SJCRH30 (cell line): ENCODE data around the gene EXOC2. TPM values are rescaled to one million over a fixed set of nuclear protein-coding genes. Genes with fewer than 3 reads are reported as not detected.

Source experiments
- DNase-seq, 2 experiments: peaks; one replicate each; pipeline ENCODE4 v3.0.0-alpha.2; 2015 to 2020
- H3K27ac ChIP-seq: fragments of 250-450 bp; sonication (Bioruptor Pico); 2 replicates; pipeline ENCODE4 v1.5.1; 2020; ENCODE audit warnings: mild to moderate bottlenecking, moderate library complexity
- H3K27me3 ChIP-seq: fragments of 250-450 bp; sonication (Bioruptor Pico); 2 replicates; pipeline ENCODE4 v1.5.1; 2020; ENCODE audit warnings: mild to moderate bottlenecking, moderate library complexity
- H3K36me3 ChIP-seq: fragments of 250-450 bp; sonication (Bioruptor Pico); 2 replicates; pipeline ENCODE4 v1.5.1; 2020; ENCODE audit warnings: mild to moderate bottlenecking, moderate library complexity
- H3K4me1 ChIP-seq: fragments of 250-450 bp; sonication (Bioruptor Pico); 2 replicates; pipeline ENCODE4 v1.5.1; 2020; ENCODE audit warnings: mild to moderate bottlenecking, moderate library complexity
- H3K4me3 ChIP-seq: fragments of 250-450 bp; sonication (Bioruptor Pico); 2 replicates; pipeline ENCODE4 v1.5.1; 2020; ENCODE audit warnings: mild to moderate bottlenecking, moderate library complexity
- H3K9me3 ChIP-seq: fragments of 250-450 bp; sonication (Bioruptor Pico); replicated peaks from 2 replicates; pipeline ENCODE4 v1.5.1; 2020; ENCODE audit warnings: mild to moderate bottlenecking, moderate library complexity
- total RNA-seq: library from RNA; depleted of rRNA; stranded (reverse); fragments of >200 nt; shearing (Covaris generic); gene quantifications from 2 replicates; pipeline ENCODE4 v1.2.3, GENCODE V29; 2014

The EXOC2 gene
- total RNA-seq, 1 experiment from 2014 or later, result 22.3 TPM

DNA sequence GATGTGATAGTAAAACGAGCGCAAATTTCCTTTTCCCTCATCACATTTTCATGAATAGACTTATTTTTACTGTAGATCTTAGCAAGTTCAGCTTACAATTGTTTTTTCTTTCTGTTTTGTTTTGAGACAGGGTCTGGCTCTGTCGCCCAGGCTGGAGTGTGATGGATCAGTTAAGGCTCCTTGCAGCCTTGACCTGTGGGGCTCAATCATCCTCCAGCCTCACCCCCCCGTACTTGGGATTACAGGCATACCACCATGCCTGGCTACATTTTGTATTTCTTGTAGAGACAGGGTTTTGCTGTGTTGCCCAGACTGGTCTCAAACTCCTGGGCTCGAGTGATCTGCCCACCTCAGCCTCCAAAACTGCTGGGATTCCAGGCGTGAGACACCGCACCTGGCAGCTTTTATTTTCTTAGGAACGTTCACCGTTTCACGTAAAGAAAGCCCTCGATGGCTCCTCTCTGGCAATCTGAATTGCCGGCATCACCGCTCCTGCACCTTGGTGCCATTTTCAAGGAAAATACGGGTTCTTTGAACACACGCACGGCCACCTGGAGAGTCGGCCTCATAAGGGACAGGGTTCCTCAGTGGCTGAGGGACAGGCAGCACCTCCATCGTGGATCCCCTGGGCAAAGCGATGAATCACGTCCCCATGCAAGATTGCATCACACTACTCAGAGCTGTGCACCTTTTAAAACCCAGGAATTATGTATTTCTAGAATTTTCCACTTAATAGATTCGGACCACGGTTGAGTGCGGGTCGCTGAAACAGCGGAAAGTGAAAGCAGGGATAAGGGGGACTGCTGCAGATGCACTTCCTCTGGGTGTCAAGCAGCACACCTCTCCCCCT is 222.7 kb downstream of the EXOC2 start:
- Histone ChIP-seq H3K36me3 (no peaks in the 10 kb centered on the region), H3K9me3 (no peaks in the 10 kb centered on the region), H3K4me1 (no peaks in the 10 kb centered on the region), H3K27me3 (no peaks in the 10 kb centered on the region), H3K4me3 (no peak overlapping the region), H3K27ac (no peak overlapping the region)
- DNase-seq, result no peak

DNA sequence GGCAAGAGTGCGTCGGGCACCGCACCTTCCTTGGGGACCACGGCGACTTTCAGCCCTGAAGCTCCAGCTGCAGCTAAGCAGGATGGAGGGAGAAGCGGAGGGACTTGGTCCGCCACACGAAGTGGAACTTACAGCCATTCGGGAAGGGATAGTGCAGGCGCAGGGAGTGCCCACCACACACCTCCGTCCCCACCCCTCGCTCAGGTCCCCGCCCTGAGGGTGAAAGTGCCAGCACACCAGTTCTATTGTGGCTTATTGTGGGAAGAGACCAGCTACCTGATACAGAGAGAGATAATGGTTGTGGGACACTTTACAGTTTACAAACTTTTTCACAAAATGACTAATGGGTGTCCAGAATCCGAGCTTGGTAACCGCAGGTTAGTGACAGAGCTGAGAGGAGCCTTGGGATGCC is 225.3 kb downstream of the EXOC2 start:
- H3K9me3 ChIP-seq, result no peaks in the 10 kb centered on the region
- H3K4me3 ChIP-seq, result no peak overlapping the region
- H3K27me3 ChIP-seq, result no peaks in the 10 kb centered on the region
- no peaks in the 10 kb centered on the region for H3K4me1 ChIP-seq
- no peak overlapping the region for H3K27ac ChIP-seq
- H3K36me3 ChIP-seq, result no peaks in the 10 kb centered on the region
- no peak for DNase-seq

DNA sequence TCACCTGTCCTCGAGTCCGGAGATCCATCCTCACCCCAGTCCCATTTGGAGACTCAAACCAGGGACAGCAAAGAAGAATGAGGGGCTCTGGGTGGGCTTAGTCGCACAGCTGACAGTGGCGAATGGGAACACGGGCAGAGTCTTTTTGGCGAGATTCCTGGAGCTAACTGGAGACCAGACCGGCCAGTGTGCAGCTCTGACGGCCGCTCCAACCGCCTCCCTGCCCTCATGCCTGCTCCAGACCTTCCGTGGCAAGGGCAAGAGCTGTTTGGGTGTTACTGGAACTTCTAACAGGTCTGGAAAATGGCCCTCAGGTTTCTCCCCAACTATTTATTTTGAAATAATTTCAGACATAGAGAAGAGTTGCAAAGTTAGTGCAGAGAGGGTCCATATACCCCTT is 225.8 kb downstream of the EXOC2 start:
- Histone ChIP-seq H3K27ac (no peak overlapping the region), H3K4me3 (no peak overlapping the region), H3K27me3 (no peaks in the 10 kb centered on the region), H3K4me1 (no peaks in the 10 kb centered on the region), H3K9me3 (no peaks in the 10 kb centered on the region), H3K36me3 (no peaks in the 10 kb centered on the region)
- DNase-seq, result no peak

DNA sequence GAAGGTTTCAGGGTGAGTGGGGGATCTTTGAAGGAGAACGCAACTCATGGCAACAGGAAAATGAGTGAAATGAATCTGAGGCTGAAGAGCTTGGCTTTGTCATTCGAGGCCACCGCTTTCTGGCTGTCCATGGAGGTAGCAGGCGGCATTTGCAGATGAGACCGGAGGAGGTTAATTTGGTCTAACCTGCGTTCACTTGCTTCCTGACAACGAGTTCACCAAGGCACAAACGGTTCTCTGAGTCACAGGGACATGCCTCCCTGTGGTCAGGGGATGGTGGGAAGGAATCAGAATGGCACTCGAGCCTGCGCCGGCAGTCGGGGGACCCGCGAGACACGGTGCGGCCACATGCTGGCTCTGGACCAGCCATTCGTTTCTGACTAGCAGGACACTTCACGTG is 226.4 kb downstream of the EXOC2 start:
- no peaks in the 10 kb centered on the region for H3K4me1 ChIP-seq
- DNase-seq, result no peak
- no peaks in the 10 kb centered on the region for H3K27me3 ChIP-seq
- no peak overlapping the region for H3K27ac ChIP-seq
- no peak overlapping the region for H3K4me3 ChIP-seq
- H3K9me3 ChIP-seq, result no peaks in the 10 kb centered on the region
- H3K36me3 ChIP-seq, result no peaks in the 10 kb centered on the region

DNA sequence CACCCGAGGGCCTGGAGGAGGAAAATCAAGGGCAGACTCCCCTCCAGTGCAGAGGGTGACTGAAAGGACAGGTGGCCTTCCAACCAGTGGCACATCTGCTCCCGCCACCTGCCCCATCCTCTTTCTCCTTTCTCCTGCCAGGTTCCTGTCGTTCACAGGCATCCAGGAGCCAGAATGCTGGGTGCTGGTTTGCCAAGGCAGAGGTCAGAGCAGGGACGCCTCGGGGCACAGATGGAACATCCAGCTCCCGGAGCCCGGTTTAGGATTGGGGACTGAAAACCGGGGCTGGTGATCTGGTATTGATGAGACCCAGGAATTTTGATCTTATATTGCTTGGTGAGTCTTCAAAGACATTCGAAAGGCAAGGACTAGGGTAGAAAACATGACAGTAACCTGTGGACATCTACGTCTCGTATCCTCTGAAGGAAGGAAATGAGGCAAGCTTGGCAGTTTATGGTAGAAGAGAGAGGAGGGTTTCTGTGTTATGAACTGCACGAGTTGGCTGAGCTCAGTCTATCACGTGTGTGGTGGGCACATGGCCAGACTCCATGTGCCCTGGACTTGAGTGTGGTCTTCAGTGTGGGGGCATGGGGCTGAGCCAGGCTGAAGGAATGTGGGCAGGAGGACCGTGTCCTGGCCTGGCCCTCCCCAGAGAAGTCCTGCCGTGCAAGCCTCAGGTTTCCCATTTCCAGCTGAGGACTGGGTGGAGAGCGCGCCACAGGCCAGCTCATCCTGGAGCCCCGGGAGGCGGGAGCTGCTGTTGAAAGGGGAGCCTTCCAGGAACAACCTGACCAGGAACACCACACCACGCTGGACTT is 227.2 kb downstream of the EXOC2 start:
- no peak for DNase-seq
- no peaks in the 10 kb centered on the region for H3K27me3 ChIP-seq
- no peaks in the 10 kb centered on the region for H3K9me3 ChIP-seq
- H3K4me1 ChIP-seq, result no peaks in the 10 kb centered on the region
- H3K27ac ChIP-seq, result no peak overlapping the region
- H3K36me3 ChIP-seq, result no peaks in the 10 kb centered on the region
- no peak overlapping the region for H3K4me3 ChIP-seq

DNA sequence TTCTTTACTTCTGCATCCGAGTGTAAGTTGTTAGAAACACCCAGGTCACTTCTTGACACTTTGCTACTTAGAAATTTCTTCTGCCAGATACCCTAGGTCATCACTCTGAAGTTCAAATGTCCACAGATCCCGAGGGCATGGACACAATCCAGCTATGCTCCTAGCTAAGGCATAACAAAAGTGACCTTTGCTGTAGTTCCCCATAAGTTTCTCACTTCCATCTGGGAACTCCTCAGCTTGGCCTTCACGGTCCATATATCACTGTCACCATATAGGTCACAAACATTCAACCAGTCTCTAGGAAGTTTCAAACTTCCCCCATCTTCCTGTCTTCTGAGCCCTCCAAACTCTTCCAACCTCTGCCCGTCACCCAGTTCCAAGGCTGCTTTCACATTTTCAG is 236.1 kb downstream of the EXOC2 start:
- H3K4me1 ChIP-seq, result no peaks in the 10 kb centered on the region
- H3K9me3 ChIP-seq, result no peaks in the 10 kb centered on the region
- no peaks in the 10 kb centered on the region for H3K27me3 ChIP-seq
- H3K27ac ChIP-seq, result no peak overlapping the region
- no peak for DNase-seq
- H3K4me3 ChIP-seq, result no peak overlapping the region
- H3K36me3 ChIP-seq, result no peaks in the 10 kb centered on the region

DNA sequence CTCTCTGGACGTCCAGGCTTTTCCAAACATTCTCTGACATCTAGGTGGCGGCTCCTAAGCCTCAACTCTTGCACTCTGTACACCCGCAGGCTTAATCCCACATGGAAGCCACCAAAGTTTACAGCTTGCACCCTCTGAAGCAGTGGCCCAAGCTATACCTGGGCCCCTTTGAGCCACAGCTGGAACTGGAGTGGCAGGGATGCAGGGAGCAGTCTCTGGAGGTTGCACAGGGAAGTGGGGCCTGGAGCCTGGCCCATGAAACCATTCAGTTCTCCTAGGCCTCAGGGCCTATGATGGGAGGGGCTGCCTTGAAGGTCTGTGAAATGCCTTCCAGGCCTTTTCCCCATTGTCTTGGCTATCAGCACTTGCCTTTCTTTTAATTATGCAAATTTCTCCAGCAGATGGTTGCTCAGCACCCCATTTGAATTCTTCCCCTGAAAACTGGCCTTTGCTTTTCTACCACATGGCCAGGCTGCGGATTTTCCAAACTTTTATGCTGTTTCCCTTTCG is 236.5 kb downstream of the EXOC2 start:
- H3K36me3 ChIP-seq, result no peaks in the 10 kb centered on the region
- no peak for DNase-seq
- H3K9me3 ChIP-seq, result no peaks in the 10 kb centered on the region
- no peaks in the 10 kb centered on the region for H3K4me1 ChIP-seq
- no peaks in the 10 kb centered on the region for H3K27me3 ChIP-seq
- no peak overlapping the region for H3K27ac ChIP-seq
- no peak overlapping the region for H3K4me3 ChIP-seq

DNA sequence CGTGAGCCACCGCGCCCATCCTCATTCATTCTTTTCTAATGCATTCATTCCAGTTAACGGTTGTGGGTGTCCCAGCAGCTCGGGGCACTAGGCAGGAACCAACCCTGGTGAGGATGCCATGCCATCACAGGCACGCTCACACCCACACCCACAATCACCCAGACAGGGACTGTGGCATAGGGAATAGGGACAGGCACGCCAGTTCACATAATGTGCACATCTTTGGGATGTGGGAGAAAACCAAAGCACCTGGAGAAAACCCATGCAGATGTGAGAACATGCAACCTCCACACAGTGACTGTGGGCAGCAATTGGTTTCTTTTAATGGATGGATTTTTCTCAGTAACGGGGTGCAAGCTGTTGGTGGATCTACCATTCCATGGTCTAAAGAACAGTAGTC is 237.1 kb downstream of the EXOC2 start:
- Histone ChIP-seq H3K27ac (no peak overlapping the region), H3K4me1 (no peaks in the 10 kb centered on the region), H3K4me3 (no peak overlapping the region), H3K9me3 (no peaks in the 10 kb centered on the region), H3K36me3 (no peaks in the 10 kb centered on the region), H3K27me3 (no peaks in the 10 kb centered on the region)
- no peak for DNase-seq

DNA sequence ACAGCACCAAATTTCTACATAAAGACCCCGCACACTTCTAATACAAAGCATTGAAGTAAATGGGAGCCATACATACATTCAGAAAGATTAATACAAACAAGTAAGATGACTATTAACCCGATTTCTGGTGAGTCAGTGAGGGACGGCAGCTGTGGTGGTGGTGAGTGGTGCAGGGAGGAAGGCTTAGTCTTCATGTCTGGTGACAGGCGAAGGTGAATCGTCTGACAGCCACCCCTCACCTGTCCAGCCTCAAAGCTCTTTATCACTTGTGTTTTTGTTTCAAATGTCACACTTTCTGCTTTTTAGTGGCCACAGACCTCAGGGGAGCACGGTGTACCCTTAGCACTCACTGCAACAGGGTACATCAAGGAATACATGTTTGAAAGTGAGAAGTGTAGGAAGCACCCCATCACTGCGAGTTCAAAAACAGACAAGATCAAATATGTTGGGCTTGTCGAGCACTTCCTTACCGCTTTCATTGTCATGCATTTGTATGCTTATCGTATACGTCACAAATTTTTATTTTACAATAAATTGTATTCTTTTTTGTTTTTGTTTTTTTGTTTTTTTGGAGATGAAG is 237.8 kb downstream of the EXOC2 start:
- Histone ChIP-seq H3K36me3 (no peaks in the 10 kb centered on the region), H3K4me3 (no peak overlapping the region), H3K4me1 (no peaks in the 10 kb centered on the region), H3K27me3 (no peaks in the 10 kb centered on the region), H3K9me3 (no peaks in the 10 kb centered on the region), H3K27ac (no peak overlapping the region)
- no peak for DNase-seq

GRCh38 chr6:454148-454991 is 238.6 kb downstream of the EXOC2 start:
- Histone ChIP-seq H3K27me3 (no peaks in the 10 kb centered on the region), H3K36me3 (no peaks in the 10 kb centered on the region), H3K4me1 (no peaks in the 10 kb centered on the region), H3K27ac (no peak overlapping the region), H3K4me3 (no peak overlapping the region), H3K9me3 (no peaks in the 10 kb centered on the region)
- DNase-seq, result no peak

- H3K36me3 ChIP-seq, result no peaks in the 10 kb centered on the region
- no peaks in the 10 kb centered on the region for H3K4me1 ChIP-seq
- peak; percentile 24 to 27 for DNase-seq
- H3K27me3 ChIP-seq, result no peaks in the 10 kb centered on the region
- no peaks in the 10 kb centered on the region for H3K9me3 ChIP-seq
- no peak overlapping the region for H3K27ac ChIP-seq
- H3K4me3 ChIP-seq, result no peak overlapping the region
Observed at GRCh38 chr6:453152-453551, 239.8 kb downstream of the EXOC2 start.

DNA sequence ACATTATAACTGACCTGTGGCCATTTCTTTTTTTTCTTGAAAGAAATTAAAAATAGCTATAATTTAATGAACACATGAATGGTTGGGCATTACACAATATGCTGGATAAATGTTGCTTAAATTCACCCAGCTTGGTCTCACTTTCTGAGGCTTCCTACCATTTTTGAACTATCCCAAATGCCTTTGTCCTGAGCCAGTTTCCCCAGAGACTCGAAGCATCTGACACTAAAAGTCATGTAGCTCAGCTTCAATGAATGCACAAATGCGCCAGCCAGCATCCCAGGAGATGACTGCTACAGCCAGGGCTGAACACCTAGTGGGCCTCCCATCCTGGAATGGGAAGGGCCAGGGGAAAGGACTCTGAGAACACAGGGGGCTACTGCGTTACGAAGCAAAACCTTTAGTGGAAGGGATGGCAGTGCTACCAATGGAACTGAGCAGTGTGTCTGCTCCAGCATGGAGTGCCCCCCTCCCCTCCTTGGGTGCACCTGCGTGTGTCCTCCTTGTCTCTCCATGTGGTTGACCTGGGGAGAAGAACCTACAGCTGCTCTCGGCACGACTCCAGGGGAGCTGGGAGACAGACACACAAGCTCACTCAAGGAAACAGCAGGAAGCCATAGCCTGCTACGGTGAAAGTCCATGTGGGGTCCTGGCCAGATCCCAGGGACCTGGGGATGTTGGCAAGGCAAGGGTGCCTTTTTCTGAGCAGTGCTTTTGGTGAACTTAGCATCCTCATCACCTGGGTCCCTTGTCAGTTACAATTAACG is 240.5 kb downstream of the EXOC2 start:
- DNase-seq, result no peak
- Histone ChIP-seq H3K27me3 (no peaks in the 10 kb centered on the region), H3K36me3 (no peaks in the 10 kb centered on the region), H3K27ac (no peak overlapping the region), H3K4me3 (no peak overlapping the region), H3K9me3 (no peaks in the 10 kb centered on the region), H3K4me1 (no peaks in the 10 kb centered on the region)

DNA sequence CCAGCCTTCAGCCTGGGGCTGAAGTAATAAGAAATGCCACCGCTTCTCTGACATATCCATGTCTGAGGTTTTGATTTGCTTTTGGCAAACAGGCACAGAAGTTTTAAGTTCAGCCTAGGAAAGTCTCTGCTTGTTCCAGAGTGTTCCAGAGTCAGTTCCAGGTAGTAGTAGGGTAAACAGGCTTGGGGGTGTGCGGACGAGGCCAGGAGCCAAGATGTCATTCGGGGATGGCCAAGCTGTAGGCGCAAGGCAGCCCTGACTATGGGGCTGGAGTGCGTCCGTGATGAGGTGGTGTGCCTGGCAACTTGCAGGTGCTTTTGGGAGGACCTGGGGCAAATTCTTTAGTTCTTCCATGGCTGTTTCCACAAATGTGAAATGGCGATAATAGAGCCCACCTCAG is 241.1 kb downstream of the EXOC2 start:
- no peaks in the 10 kb centered on the region for H3K9me3 ChIP-seq
- DNase-seq, result no peak
- H3K27me3 ChIP-seq, result no peaks in the 10 kb centered on the region
- H3K36me3 ChIP-seq, result no peaks in the 10 kb centered on the region
- no peaks in the 10 kb centered on the region for H3K4me1 ChIP-seq
- H3K27ac ChIP-seq, result no peak overlapping the region
- no peak overlapping the region for H3K4me3 ChIP-seq

GRCh38 chr6:451336-451735 is 241.6 kb downstream of the EXOC2 start:
- no peak for DNase-seq
- no peaks in the 10 kb centered on the region for H3K9me3 ChIP-seq
- H3K27ac ChIP-seq, result no peak overlapping the region
- H3K4me3 ChIP-seq, result no peak overlapping the region
- no peaks in the 10 kb centered on the region for H3K4me1 ChIP-seq
- no peaks in the 10 kb centered on the region for H3K36me3 ChIP-seq
- H3K27me3 ChIP-seq, result no peaks in the 10 kb centered on the region
